DMS153 (cell line): ENCODE data around the gene MTAP.
"Not testable (repeated sequence)": the region's sequence is repeated elsewhere in the genome, so short reads cannot be mapped to it uniquely, and the experiment has no call there.

Experiments used
- DNase-seq: peaks from one replicate; lab custom pipeline; 2025; lab: John Stamatoyannopoulos, UW

MTAP gene

DNA sequence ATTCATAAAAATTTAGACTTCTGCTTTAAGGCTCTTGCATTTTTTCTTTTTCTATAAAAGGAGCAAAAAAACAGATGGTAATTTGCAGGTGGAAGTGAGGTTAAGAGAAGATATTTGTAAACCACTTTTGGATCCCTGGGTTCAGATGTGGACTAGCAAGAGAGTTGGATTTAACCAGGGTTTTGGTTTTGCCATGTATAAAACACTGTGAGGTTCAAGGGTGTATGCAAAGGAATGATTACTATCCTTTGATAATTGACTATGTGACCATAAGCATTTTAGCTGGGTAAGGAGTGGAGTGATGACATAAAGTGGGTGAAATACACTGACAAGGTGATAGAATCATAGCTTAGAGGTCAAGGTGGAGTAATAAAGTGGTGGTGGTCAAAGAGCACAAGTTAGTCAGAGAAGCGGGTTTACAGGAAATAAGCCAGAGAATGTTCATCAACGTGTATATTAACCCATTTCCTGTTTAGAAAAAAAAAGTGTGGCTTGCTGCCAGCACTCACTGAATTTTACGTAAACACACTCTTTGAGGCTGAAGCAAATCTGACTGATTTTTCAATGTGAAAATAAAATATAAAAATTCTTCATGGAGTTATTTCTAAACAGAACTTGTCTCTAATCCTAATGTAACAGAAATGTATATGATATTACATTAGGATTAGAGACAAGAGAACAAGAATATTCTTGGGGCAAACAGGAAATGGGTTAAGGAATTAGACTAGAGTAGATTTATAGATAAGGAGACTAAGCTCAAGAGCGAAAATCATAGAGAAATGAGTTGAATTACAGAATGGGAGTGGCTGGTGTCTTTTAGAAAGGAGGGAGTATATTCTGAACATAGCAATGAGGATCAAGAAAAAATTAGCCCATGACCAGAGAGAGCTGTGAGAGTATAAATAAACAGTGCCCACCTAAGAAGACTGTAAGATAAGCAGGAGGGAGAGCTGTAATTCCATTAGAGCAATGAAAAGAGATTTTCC lies 117.2 kb downstream of the MTAP start:
- DNase-seq, result no peak

- no peak for DNase-seq
Observed at GRCh38 chr9:21923694-21924093, 121.3 kb downstream of the MTAP start.

- no peak for DNase-seq
Observed at GRCh38 chr9:21927752-21928151, 125.3 kb downstream of the MTAP start.

DNA sequence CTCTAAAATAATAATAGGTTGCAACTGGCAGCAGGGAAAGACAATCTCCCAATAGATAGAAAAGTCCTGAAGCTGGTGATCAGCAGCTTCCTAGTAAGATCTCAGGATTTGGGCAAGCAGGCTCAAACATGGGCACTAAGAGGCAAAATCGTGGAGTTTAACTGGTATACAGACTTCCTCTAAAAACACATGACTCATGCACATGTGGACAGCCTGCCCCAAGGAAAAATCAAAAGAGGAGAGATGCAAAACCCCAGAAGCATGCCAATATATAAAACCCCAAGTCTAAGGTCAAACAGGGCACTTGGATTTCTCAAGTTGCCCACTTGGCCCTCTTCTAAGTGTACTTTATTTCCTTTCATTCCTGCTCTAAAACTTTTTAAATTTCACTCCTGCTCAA lies 129.0 kb downstream of the MTAP start:
- no peak for DNase-seq

DNA sequence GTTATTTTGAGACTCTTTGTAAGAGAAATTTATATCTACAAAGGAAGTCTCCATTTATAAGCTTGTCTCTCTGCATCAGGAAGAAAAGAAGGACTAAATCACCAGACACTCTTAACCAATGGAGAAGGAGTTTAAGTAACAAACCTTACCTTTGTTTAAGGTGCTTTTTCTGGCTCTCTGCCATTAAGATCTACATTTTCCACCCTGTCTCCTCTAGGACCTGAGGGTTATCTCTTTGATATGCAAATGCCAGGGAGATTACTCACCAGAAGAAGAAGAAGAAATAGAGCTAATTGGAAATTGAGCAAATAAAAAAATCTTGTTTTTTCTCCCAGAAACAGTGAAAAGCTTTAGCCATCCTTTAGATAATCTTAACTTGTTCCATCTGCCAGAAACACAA lies 130.8 kb downstream of the MTAP start:
- DNase-seq, result no peak

DNA sequence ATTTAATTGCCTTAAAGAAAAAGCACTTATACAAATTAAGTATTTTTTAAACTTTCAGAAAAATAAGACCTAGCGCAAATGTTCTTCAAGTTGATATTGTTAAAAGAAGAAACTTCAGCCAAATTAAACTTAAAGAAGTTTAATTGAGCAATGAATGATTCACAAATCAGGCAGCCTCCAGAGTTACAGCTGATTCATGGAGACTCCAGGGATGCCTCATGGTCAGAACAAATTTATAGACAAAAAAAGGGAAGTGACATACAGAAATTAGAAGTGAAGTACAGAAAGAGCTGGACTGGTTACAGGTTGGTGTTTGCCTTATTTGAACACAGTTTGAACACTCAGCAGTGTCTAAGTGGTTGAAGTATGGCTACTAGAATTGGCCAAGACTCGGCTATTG lies 131.4 kb downstream of the MTAP start:
- no peak for DNase-seq

DNA sequence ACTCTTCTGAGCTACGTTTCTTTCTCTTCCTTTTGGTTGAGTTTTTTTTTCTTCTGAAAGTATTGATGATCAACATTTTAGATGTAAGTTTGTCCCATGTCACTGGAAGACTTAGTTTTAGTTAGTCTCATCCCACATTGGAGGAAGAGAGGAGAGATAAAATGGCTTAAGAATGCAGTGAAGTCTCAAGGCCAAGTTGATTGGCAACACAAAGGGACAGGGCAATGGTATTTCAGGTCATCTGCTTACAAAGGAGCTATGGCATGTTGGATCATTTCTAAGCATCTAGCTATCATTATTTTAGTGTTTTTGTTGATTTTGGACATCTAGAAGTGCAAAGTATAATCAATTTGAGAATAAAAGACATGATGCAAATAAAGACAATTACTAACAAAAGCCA lies 133.2 kb downstream of the MTAP start:
- no peak for DNase-seq

DNA sequence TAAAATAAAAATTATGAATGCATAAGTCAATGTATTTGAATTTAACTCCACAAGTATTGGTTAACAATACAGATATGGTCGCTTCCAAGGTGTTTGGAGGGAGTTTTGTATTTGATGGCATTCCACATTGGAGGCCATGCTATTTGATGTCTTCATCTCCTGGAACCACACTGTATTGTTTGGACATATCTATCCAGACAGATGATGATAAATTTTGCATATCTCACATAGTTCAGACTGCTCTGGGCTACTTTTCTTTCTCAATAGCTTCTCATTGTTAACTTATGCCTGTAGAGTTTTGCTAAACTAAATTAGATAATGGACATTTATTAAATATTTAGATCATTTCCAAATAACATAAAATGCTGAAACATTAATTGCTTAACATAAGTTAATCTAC lies 133.7 kb downstream of the MTAP start:
- DNase-seq, result no peak

DNA sequence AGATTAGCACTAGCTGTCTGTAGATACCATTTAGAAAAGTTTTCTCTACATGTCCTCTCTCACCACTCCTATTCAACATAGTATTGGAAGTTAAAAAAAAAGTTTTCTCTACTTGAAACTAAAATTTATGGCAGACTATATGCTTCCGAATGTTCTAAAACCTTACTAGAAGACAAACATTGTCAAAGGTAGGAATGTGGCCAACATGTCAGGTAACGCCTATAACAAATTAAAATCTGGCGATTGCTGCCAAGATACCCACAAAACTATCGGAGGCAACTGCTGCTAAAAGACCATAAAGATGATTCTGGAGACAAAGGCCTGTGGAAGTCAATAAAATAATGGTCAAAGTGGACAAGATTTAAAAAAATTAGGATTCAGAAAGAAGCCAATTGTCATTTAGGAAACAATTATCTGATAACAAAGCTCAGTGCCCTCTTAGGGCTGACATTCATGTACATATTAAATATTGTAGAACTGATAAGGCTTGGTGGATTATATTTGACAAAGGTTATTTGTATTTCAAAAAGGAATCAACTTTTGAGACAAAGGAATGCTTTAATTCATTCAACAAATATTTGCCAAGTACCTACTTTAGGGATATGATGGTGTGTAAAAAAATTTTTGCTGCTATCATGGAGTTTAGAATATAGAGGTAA lies 139.0 kb downstream of the MTAP start:
- no peak for DNase-seq

DNA sequence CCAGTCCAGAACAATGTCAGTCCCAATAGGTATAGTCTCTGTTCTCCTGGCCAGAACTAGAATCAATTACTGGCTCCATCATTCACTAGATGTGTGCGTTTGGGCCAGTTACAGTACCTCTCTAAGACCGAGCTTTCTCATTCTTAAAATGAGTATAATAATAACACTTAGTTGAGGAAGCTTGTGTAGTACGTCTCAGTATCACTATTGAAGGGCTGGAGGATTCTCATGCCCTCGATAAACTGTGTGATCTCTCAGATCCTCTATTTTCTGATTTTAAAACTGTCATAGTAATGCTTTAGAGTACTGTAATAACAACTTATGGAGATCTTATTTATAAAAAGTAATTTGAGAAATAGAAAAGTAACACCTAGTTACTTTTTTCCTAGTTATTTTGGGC lies 141.0 kb downstream of the MTAP start:
- no peak for DNase-seq

- no peak for DNase-seq
Observed at GRCh38 chr9:21945606-21946005, 143.2 kb downstream of the MTAP start.

DNA sequence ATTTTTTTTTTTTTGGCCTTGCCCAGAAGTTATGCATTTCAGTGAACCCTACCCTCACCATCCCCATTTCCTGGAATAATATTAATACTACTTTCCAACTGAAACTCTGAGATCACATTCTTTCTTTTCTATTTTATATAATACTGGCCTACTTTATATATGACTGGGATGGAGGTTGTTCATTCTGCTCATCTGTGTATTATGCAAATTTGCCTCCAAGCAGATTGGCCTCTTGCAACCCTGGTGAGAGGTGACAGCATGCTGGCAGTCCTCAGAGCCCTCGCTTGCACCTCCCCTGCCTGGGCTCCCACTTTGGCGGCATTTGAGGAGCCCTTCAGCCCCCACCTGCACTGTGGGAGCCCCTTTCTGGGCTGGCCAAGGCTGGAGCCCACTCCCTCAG lies 156.4 kb downstream of the MTAP start:
- DNase-seq, result no peak

- not testable (repeated sequence) for DNase-seq
Observed at GRCh38 chr9:21959268-21959667, 156.8 kb downstream of the MTAP start.

DNA sequence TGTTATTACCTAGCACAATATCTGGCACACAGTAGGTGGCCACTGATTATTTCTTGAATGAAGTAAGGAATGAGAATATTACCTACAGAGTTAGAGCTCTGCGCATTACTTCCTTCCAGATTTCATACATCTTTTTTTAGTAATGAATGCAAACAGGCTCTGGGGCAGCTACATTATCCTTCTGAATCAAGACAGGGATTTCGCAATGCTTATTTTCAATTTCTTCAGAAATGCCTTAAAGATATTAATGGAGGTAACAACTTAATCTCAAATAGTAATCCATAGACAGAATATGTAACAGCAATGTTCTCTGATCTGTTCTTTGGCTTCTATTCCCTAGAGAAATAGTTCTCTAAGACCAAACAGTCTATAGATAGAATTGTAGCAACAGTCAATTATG lies 159.1 kb downstream of the MTAP start:
- no peak for DNase-seq

DNA sequence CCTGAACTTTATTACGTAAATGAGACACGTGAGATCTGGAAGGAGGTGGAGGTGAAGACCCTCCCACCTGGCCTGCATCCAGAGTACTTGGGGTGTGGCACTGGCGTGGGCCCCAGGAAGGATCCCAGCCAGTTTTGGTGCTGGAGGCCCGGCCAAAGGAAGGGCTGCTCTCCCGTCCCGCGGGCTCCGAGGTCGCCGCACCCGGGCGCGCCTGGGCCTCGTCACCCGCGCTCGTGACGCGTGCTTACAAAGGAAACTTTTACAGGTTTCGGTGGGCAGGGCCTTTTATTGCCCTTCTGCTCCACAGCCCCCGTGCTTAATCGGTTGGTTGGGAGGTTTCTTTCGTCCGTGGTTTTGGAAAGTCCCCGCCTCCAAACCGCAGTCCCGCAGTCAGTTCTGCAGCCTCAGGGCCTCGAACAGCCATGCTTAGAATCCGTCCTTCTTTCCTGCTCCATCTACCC lies 162.5 kb downstream of the MTAP start:
- no peak for DNase-seq

GRCh38 chr9:21965401-21965951 lies 163.0 kb downstream of the MTAP start:
- DNase-seq, result no peak

DNA sequence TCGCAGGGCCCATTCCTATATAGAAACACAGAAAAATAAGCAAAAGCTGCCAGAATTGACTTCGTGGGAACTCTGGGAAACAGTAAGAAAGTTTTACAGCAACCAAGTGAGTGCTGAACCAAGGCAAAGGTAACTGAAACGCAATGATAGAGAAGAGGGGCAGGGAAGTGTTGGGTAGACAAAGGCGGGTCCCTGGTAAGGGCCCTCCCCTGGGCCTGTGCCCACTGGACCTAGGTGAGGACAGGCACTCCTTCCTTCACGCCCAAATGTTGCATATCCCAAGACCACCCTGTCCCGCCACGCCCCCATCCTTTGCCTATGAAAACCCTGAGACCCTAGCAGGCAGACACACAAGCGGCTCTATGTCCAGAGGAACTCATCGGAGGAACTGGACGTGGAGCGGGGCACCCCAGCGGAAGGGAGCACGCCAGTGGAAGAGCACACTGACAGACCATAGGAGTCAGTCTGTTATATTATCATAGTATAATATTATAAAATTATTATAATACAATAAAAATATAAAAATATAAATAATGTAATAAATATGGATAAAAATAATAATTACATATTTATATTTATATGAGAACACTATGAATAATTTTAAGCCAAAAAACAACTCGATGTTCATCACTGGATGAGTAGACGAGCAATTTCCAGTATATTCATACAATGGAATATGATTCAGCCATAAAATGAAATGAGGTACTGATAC lies 163.9 kb downstream of the MTAP start:
- DNase-seq, result no peak

DNA sequence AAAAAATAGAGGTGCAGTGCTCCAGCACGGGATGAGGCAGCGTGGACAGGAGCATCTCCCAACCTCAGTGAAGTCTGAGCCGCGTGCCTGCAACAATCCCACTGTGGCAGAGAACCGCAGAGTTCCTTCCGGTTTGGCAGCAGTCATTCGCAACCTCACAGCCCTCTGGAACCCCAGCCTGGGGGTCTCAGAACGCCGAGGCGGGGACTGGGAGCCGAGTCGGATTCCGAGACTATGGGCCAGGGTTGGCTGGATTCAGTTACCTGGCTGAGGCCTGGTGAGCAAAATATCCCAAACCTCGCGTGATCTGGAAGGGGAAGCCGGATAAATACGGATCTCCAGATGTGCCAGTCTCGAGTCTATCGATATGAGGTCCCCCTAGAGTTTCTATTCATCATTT lies 164.7 kb downstream of the MTAP start:
- DNase-seq, result no peak

GRCh38 chr9:21967702-21968101 lies 165.3 kb downstream of the MTAP start:
- no peak for DNase-seq

GRCh38 chr9:21968331-21969010 lies 166.0 kb downstream of the MTAP start:
- DNase-seq, result no peak

DNA sequence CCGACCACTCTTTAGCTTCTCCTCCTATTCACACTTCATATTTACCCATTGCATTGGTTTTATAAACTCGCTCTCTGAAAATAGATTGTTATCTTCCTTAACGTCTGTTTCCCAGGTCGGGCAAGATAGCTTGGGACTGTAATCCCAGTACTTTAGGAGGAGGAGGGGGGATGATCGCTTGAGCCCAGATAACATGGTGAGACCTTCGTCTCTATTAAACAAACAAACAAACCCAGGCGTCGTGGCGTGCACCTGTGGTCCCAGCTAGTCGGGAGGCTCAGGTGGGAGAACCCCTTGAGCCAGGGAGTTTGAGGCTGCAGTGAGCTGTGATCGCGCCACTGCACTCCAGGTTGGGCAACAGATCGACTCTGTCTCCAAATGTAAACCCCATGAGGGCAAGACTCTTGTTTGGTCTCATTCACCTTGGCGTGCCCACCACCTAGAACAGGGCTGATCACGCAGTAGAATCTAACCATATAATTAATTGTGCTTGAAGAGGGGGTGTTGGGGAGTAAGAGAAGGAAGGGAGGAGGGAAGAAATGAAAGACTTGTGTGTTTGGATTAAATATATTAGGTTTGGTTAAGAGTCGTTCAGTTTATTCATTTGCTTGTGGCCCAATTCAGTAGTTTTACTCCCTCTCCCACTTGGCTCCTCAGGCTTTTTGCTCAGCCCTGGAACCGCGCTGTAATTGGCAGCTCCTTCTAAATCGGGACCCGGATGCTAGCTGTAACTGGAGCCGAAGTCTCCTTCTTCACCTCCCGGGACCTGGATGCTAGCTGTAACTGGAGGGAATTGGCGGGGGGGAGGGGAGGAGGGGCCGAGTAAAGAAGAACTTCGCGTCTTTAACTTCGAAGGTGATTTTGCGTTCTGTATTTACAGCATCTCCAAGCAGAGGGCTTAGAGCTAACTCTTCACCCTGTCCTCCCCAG lies 166.8 kb downstream of the MTAP start:
- DNase-seq, result no peak
